Esophagus muscularis mucosa (tissue), 4 donors: ENCODE data around the gene PDZK1IP1. TPM values are rescaled to one million over a fixed set of nuclear protein-coding genes. Genes with fewer than 3 reads are reported as not detected.
A peak's percentile ranks its signal among the peaks of the same experiment; 100 is the strongest.

Experiments
- DNase-seq: peaks from one replicate; pipeline ENCODE4 v3.0.0-alpha.2; 2017; ENCODE audit errors: extremely low spot score
- H3K27ac ChIP-seq, 4 donors: fragments of 200-600 bp; sonication (generic); replicated peaks in 1 of 4; 1 replicate in 3 of 4; 2 replicates in 1 of 4; pipeline ENCODE4 v1.5.1; 2016 to 2019; ENCODE audit warnings: mild to moderate bottlenecking in 1 of 4
- H3K27me3 ChIP-seq, 4 donors: fragments of 200-600 bp; sonication (generic); one replicate each; pipeline versions ENCODE4 v1.5.1 to v1.6.0; 2016 to 2019
- H3K36me3 ChIP-seq, 4 donors: fragments of 200-600 bp; sonication (generic); one replicate each; pipeline ENCODE4 v1.5.1; 2016 to 2019
- H3K4me1 ChIP-seq, 4 donors: fragments of 200-600 bp; sonication (generic); one replicate each; pipeline ENCODE4 v1.5.1; 2016 to 2019
- H3K4me3 ChIP-seq, 4 donors: fragments of 200-600 bp; sonication (generic); 1 replicate in 2 of 4; 2 replicates in 2 of 4; pipeline ENCODE4 v1.5.1; 2016 to 2019; ENCODE audit warnings: mild to moderate bottlenecking in 4 of 4, moderate library complexity in 1 of 4
- H3K9me3 ChIP-seq, 4 donors: fragments of 200-600 bp; sonication (generic); 1 replicate in 3 of 4; 2 replicates in 1 of 4; pipeline ENCODE4 v1.5.1; 2016 to 2019
- CTCF ChIP-seq, 3 experiments: fragments of 200-600 bp in 2 of 3; fragments of 450-650 bp in 1 of 3; sonication (generic) in 2 of 3; IDR thresholded peaks; one replicate each; pipeline ENCODE4 v1.5.1; 2017 to 2019; ENCODE audit warnings: antibody characterized with exemption in 3 of 3, mild to moderate bottlenecking in 2 of 3, moderate library complexity in 1 of 3
- EP300 ChIP-seq: sonication (generic); formaldehyde crosslinking; IDR thresholded peaks from one replicate; pipeline ENCODE4 v1.6.1; 2017; ENCODE audit warnings: antibody characterized with exemption
- POLR2A ChIP-seq: fragments of 450-650 bp; IDR thresholded peaks from one replicate; pipeline ENCODE4 v1.6.1; 2017; ENCODE audit warnings: antibody characterized with exemption, moderate library complexity, mild to moderate bottlenecking, low read depth
- POLR2AphosphoS5 ChIP-seq, 2 donors: sonication (generic); formaldehyde crosslinking; IDR thresholded peaks; one replicate each; pipeline ENCODE4 v1.6.1; 2017; ENCODE audit warnings: antibody characterized with exemption in 2 of 2
- WGBS: methylation state at CpG from one replicate; pipeline ENCODE4 v1.1.5; 2018; 5-methylcytosine and 5-hydroxymethylcytosine counted together
- intact Hi-C: fragments of 100-400 bp; cut with DNase I; formaldehyde crosslinking; loops from one replicate; pipeline ENCODE4 v1.15.1; 2023
- total RNA-seq, 4 donors: library from RNA; depleted of rRNA; stranded (reverse); fragments of >200 nt; gene quantifications; one replicate each; pipeline versions ENCODE4 v1.1.0 to v1.2.1, GENCODE V29; 2016

PDZK1IP1 gene
- total RNA-seq, 4 donors from 2014 or later: 1.8 TPM; not detected in 3

DNA sequence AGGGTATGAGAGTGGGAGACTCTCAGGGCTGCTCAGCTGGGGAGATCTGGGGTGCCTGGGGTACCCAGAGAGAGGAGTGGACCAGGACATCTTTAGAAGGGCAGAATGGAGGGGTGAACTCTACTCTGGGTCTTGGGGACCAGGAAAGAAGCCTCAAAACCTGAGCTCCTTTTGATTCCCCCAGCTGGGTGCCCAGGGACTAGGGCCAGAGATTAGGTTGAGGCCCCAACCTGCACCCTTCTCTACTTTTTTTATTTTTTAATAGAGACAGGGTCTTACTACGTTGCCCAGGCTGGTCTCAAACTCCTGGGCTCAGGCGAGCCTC, 1.9 kb downstream of the PDZK1IP1 start:
- intact Hi-C loops: no loop called here
- H3K36me3 ChIP-seq: no peaks in the 10 kb centered on the region
- H3K9me3 ChIP-seq: no peaks in the 10 kb centered on the region
- WGBS: 92% methylated on average over 2 of the region's 2 CpGs
- DNase-seq: peak; percentile 85
- H3K27me3 ChIP-seq: peaks cover 0 to 24% (median 0%) of the 10 kb centered on the region in 4 donors
- no peak overlapping the region for H3K27ac ChIP-seq
- peaks cover 7 to 34% (median 29%) of the 10 kb centered on the region in 4 donors for H3K4me1 ChIP-seq
- no peak overlapping the region for H3K4me3 ChIP-seq
- no peak for TF ChIP-seq POLR2AphosphoS5 (IDR thresholded peaks at IDR 0.05)
- no peak for TF ChIP-seq EP300
- TF ChIP-seq POLR2A: no peak
- TF ChIP-seq CTCF (IDR thresholded peaks at IDR 0.05): no peak

DNA sequence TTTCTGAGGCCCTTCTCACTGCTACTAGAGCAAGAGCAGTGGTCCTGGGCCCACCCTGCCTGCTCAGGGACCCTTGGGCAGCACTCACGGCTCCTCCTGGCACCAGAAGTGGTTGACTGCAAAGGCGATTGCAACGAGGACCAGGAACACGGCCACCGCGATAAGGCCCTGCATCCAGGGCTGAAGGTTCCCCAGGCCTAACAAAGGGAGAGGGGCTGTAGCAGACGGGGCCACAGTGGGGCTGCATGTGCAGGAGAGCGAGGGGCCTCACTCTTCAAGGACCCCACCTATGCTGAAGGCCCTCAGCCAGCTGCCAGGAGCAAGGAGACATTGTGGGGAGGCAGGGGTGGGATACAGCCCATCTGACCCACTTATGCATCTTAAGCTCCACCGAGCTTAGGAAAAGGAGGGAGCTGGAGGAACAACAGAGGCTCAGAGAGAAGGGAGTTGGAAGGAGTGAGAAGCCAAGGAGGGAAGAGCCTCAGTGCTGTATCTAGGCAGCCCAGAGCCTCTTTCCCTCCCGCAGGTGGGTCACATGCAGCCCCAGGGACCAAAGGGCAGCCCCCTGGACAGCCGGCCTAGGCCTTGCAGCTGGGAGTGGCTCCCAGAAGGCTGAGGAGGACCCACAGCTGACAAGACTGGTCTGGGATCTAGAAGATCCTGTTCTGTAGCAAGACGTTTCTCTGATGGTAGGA, 2.5 kb downstream of the PDZK1IP1 start:
- peak; percentile 64 for DNase-seq
- Histone ChIP-seq H3K9me3 (no peaks in the 10 kb centered on the region), H3K36me3 (no peaks in the 10 kb centered on the region), H3K4me1 (peaks cover 3 to 29% (median 25%) of the 10 kb centered on the region in 4 donors), H3K27ac (no peak overlapping the region), H3K27me3 (peaks cover 0 to 26% (median 0%) of the 10 kb centered on the region in 4 donors), H3K4me3 (no peak overlapping the region)
- WGBS: 83% methylated on average over 6 of the region's 12 CpGs
- no peak for TF ChIP-seq CTCF (IDR thresholded peaks at IDR 0.05)
- no peak for TF ChIP-seq EP300
- TF ChIP-seq POLR2AphosphoS5 (IDR thresholded peaks at IDR 0.05): no peak
- no peak for TF ChIP-seq POLR2A
- intact Hi-C loops: no loop called here

- H3K4me3 ChIP-seq: no peak overlapping the region
- no peak for TF ChIP-seq EP300
- TF ChIP-seq POLR2AphosphoS5 (IDR thresholded peaks at IDR 0.05): no peak
- no peak for TF ChIP-seq POLR2A
- TF ChIP-seq CTCF (IDR thresholded peaks at IDR 0.05): no peak
- 95% methylated on average over 12 of the region's 13 CpGs for WGBS
- H3K36me3 ChIP-seq: no peaks in the 10 kb centered on the region
- H3K27ac ChIP-seq: no peak overlapping the region
- H3K27me3 ChIP-seq: peaks cover 0 to 32% (median 0%) of the 10 kb centered on the region in 4 donors
- peak; percentile 77 for DNase-seq
- H3K9me3 ChIP-seq: no peaks in the 10 kb centered on the region
- intact Hi-C loops: no loop called here
- H3K4me1 ChIP-seq: peaks cover 3 to 20% (median 19%) of the 10 kb centered on the region in 4 donors
Observed at GRCh38 chr1:47186267-47187185, 3.3 kb downstream of the PDZK1IP1 start.

DNA sequence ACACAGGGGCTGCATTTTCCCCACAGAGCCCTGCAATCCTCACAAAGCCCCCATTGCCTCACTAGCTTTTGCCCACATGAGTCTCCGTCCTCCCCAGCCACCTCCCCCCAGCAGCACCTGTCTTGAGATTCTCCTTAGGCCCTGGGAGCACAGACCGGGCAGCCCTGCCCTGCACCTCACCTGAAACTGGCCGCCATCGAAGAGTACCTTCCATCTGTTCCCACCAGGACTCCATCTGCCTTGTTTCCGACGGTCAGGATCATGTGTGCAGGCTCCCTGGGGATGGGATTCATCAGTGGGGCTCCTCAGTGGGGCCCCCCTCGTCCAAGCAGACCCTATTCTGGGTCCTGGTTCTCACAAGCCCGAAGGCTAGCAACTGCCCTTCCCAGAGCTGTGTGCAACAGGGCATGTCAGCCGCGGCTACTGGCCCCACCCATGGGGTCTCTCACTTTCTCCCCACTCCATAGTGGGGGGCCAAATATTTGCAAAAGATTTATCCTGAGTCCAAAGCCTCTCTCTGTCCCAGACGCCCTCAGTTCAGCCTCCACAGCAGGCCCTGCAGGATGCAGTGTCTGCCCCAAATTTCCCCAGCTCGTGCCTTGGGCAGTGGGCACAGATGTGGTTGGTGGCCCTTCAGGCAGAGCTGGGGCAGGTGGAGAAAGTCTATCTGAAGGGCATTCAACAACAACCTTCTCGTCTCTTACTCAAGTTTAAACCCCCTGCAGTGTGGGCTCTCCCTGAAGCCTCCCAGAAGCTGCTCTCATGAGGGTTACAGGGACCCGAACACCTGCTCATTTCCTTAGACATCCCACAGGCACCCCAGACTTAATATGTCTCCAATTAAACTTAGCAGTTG, 4.8 kb downstream of the PDZK1IP1 start:
- WGBS: 80% methylated on average over 13 of the region's 14 CpGs
- Histone ChIP-seq H3K4me3 (no peak overlapping the region), H3K9me3 (no peaks in the 10 kb centered on the region), H3K36me3 (no peaks in the 10 kb centered on the region), H3K27me3 (peaks cover 0 to 39% (median 0%) of the 10 kb centered on the region in 4 donors), H3K4me1 (peaks cover 7 to 15% (median 10%) of the 10 kb centered on the region in 4 donors), H3K27ac (no peak overlapping the region)
- peak; percentile 87 for DNase-seq
- intact Hi-C loops: no loop called here
- TF ChIP-seq POLR2AphosphoS5 (IDR thresholded peaks at IDR 0.05) (no peak), POLR2A (no peak), EP300 (no peak), CTCF (IDR thresholded peaks at IDR 0.05) (no peak)
